NCI-H1092 (cell line): Measurements from ENCODE around the gene CEACAM16.
"Not testable (repeated sequence)": the region's sequence is repeated elsewhere in the genome, so short reads cannot be mapped to it uniquely, and the experiment has no call there.

Experiments used
- DNase-seq: peaks from one replicate; lab custom pipeline; 2025; lab: John Stamatoyannopoulos, UW

CEACAM16 gene, protein sequence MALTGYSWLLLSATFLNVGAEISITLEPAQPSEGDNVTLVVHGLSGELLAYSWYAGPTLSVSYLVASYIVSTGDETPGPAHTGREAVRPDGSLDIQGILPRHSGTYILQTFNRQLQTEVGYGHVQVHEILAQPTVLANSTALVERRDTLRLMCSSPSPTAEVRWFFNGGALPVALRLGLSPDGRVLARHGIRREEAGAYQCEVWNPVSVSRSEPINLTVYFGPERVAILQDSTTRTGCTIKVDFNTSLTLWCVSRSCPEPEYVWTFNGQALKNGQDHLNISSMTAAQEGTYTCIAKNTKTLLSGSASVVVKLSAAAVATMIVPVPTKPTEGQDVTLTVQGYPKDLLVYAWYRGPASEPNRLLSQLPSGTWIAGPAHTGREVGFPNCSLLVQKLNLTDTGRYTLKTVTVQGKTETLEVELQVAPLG

DNA sequence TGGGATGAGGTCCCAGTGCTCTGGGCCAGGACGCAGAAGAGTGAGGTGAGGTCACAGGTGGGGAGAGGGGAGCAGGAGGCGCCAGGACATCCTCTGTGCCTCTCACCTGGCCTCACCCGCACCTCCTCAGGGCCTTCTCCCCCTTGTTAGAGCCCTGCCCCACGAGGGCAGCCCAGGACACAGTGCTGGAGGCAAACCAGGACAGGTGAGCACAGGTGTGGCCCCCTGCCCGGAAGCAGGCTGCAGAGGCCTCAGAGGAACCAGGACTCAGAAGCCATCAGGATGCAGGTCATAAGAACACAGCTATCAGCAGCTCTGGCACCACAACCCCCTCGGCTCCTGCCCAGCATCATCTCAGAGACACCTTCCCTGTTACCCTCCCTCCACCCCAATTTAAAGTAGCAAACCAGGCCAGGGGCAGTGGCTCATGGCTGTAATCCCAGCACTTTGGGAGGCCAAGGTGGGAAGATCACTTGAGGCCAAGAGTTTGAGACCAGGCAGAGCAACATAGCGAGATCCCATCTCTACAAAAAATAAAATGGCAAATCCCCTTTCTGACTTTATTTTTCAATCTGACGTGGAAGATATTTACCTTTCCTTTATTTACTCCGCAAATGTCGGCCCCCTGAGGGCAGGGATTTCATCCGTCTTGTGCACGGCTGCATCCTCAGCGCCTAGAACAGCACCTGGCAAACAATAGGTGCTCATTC, at the start of gene CEACAM16:
Gene CEACAM16, plus strand, starts transcription at position 660 of the 710 bp plus-strand sequence. CDS start 2,306 bp downstream, outside the sequence.
- no peak for DNase-seq

- DNase-seq = no peak
Measured at GRCh38 chr19:44649578-44650145, 49.3 kb upstream of the CEACAM16 start.

DNA sequence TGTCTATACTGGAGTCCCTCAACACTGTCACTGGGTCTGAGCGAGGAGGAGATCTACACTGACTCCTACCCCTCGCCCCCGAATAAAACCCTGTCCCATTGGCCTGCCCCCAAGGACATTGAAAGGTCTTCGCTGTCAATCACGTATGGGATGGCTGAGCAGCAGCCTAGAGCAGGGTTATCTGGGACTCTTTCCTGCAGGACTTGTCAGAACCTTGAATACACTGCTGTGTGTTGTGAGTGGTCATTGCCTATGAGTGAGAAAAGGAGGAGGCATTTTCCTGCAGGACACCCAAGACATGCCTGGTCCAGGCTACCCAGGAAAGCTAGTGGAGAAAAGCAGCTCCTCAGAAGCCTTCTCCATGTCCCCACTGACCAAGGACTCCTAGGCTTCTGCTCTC, 45.6 kb upstream of the CEACAM16 start:
- DNase-seq = no peak

DNA sequence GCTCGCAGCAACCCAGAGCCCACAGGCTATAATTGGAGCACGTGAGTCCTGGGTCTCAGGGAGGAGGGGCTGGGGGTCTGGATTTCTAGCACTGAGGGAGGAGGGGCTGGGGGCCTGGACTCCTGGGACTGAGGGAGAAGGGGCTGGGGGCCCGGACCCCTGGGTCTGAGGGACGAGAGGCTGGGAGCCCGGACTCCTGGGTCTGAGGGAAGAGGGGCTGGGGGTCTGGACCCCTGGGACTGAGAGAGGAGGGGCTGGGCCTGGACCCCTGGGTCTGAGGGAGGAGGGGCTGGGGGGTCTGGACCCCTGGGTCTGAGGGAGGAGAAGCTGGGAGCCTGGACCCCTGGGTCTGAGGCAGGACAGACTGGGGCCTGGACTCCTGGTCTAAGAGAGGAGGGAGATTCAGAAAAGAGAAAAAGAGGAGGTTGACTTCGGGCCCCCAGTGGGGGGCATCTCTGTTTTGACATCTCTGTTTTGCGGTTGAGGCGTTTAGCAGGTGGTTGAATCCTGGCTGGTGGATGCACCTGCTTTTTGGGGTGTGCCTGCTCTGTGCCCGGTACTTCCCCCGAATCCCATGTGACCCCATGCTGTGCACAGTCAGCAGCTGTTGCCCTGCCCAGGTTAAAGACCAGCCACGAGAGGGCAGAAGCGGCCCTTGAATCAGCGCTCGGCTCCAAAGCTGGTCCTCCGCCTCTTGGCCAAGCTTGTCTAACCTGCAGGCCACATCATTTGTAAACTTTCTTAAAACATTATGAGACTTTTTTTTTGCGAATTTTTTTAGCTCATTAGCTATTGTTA, 44.8 kb upstream of the CEACAM16 start:
- DNase-seq = no peak

DNA sequence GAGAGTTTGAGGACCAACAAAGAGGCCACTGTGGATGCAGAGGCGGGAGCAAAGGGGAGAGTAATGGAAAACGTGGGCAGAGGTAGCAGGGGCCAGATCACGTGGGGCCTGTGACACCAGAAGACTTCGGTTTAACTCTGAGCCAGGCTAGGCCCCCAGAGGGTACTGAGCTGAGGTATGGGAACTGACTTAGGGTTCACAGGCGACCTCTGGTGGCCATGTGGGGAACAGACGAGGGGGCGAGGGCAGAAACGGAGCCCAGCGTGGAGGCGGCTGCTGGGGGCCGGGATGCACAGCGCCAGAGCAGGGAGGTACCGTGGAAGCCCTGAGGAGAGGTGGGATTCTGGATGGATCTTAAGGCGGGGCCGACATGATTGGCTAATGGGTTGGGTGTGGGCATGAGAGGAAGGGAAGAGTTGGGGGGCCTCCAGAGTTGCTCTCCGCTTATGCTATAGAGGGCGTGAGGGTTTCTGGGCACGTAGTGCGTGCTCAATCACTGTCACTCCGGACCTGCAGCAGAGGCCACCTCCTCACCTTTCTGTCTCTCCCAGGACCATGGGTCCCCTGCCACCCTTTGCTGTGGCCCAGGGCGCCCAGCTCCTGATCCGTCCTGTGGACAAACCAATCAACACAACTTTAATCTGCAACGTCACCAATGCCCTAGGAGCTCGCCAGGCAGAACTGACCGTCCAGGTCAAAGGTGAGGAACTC, 41.6 kb upstream of the CEACAM16 start:
- DNase-seq = no peak

DNA sequence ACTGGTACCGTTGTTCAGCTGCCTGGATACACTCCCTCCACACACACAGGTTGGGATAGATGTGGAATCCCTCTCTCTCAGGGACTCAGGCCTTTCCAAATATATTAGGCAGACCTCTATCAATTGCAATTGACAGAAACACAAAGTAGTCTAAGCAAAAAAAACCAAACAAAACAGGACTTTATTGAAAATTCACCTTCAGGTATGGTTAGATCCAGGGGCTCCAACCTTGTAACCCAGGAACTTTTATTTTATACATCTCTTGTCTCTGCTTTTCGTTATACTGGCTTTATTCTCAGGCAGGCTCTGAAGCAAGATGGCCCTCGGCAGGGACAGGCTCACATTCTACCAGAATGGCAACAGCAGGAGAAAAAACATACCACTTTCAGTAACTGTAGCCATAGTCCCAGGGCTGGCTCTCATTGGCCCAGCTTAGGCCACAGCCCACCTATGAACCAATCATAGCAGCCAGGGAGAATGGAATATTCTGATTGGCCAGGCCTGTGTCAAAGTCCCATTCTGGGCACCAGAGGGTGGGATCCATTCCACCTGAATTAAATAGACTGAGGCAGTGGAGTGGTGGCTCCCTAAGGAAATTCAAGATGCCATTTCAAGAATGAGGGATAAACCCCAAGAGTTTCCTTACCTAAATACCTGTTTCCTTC, 40.8 kb upstream of the CEACAM16 start:
- DNase-seq = no peak

- DNase-seq = no peak
Measured at GRCh38 chr19:44660081-44660480, 38.9 kb upstream of the CEACAM16 start.

GRCh38 chr19:44661205-44661604, 37.7 kb upstream of the CEACAM16 start:
- DNase-seq = no peak

DNA sequence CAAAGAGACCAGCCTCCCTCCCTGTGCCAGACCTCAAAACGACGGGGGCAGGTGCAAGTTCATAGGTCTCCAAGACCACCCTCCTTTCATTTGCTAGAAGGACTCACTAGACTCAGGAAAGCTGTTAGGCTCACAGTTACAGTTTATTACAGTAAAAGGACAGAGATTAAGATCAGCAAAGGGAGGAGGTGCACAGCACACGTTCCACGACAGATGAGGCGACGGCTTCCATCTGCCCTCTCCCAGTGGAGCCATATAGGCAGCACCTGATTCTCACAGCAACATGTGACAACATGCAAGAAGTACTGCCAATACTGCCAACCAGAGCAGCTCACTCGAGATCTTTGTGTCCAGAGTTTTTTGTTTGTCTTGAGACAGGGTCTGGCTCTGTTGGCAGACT, 37.0 kb upstream of the CEACAM16 start:
- DNase-seq = no peak

GRCh38 chr19:44662691-44663385, 36.1 kb upstream of the CEACAM16 start:
- no peak for DNase-seq

DNA sequence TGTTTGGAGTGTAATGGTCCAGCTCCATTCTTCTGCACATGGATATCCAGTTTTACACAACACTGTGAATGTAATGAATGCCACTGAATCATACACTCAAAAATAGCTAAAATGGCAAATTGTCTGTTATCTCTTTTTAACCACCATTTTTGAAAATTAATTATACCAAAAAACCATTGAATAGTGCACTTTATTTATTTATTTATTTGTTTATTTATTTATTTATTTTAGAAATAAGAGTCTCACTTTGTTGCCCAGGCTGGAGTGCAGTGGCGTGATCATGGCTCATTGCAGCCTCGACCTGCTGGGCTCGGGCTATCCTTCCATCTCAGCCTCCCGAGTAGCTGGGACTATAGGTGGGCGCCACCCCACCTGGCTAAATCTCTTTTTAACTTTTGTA, 35.0 kb upstream of the CEACAM16 start:
- no peak for DNase-seq

DNA sequence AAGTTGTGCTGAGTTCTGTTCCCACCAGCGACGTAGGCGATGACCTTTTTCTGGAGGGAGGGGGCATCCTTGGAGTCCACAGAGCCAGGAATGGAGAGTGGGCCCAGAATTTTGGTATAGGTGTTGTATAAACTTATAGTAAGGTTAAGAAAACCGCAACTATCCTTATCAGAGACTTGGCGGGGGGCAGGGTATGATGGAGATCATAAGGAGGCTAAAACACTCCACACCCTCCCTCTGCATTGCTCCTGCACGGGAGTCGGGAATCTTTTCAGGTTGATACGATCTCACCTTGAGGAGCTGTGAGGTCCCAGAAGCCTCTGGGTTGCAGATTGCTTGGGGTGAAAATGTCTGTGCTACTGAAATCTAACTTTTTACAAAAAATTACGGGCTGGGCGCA, 34.0 kb upstream of the CEACAM16 start:
- DNase-seq = no peak

DNA sequence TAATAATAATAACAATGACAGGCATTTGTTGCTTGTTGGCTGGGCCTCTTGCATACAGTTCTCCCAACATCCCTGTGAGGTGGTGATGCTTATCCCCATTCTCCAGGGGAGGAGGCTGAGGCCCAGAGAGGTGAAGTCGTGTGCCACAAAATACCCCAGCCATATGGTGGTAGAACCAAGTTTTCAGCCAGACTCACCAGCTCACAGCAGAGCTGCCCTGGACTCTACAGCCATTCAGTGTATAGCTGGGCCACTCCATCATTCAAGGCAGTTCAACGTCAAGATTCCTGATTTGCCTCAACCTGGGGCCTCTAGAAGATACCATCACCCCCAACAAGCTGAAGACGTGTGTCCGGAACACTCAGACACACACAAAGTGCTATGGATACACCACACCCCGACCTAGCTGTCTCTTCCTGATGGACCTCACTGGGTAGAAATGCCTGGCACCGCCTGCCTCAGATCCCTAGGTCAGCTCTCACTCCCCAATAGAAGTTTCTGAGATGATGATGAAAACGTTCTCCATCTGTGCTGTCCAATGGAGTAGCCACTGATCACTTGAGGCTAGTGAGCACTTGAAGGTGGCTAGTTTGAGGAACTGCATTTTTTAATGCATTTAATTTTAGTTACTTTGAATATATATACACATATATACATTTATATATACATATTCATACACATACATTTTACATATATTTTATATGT, 31.9 kb upstream of the CEACAM16 start:
- no peak for DNase-seq

DNA sequence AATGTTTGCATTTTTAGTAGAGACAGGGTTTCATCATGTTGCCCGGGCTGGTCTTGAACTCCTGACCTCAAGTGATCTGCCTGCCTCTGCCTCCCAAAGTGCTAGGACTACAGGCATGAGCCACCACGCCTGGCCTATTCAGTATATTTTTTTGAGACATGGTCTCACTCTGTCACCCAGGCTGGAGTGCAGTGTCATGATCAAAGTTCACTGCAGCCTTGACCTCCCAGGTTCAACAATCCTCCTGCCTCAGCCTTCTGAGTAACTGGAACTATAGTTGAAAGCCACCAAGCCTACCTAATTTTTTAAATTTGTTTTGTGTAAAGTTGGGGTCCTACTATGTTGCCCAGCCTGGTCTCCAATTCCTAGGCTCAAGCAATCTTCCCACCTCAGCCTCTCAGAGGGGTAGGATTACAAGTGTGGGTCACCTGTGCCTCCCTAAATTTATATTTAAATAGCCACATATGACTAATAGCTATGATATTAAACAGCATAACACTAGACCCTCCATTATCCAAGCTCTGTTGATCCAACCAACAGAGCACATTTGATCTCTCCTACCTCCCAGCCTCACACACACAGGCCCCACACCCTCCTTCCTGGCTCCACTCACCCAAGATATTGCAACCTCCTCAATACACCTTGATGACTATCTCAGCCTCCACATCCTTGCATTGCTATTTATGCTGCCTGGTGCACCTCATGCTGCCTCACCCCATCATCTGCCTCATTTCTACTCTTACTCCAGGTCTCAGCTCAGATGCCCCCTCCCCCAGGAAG, 29.8 kb upstream of the CEACAM16 start:
- no peak for DNase-seq

DNA sequence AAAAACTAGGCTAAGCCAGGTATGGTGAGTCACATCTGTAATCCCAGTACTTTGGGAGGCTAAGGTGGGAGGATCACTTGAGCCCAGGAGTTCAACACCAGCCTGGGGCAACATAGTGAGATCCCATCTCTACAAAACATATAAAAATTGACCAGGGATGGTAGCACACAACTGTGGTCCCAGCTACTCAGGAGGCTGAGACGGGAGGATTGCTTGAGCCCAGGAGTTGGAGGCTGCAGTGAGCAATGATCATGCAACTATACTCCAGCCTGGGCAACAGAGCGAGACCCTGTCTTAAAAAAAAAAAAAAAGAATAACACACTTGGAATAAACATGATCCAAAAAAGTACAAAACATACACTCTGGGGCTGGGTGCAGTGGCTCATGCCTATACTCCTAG, 28.9 kb upstream of the CEACAM16 start:
- not testable (repeated sequence) for DNase-seq

DNA sequence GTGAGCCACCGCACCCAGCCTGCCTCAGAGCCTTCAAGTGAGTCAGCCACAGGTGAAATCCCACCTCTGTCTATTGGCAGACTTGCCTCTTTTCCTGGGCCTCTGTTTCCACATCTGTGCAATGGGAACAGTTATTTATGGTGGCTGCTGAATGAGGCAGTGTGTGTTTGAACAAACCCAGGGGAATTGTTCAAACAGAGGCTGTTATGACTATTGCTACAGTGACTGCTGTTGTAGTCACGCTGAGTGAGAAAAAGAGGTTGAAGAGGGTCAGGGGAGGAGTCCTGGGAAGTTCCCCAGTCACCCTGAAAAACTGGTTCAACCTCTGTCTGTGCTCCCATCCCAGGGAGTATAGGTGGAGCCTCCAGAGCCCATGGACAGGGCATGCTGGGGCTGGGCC, 27.6 kb upstream of the CEACAM16 start, which contains the start of gene CEACAM19:
Gene CEACAM19, plus strand, starts transcription at position 83 of the 400 bp plus-strand sequence. CDS start 450 bp downstream, outside the sequence.
- no peak for DNase-seq

GRCh38 chr19:44672226-44672625, 26.7 kb upstream of the CEACAM16 start:
- no peak for DNase-seq

- no peak for DNase-seq
Measured at GRCh38 chr19:44673510-44673909, 25.4 kb upstream of the CEACAM16 start.

- no peak for DNase-seq
Measured at GRCh38 chr19:44675521-44675920, 23.4 kb upstream of the CEACAM16 start.
